A549 treated with dexamethasone at 1 μM for 4 hours (cell line): ENCODE results near the gene HAP1. TPM values are rescaled to one million over a fixed set of nuclear protein-coding genes. Genes with fewer than 3 reads are reported as not detected.

ENCODE experiments used
- total RNA-seq: library from RNA; stranded (reverse); fragments of 200-300 nt; extraction: Qiagen RNA extraction; gene quantifications from 5 replicates; pipeline ENCODE4 v1.2.3, GENCODE V29; 2022

HAP1 gene
- 0.85 to 2.0 TPM (median 1.2 TPM) in 5 replicates for total RNA-seq

GRCh38 chr17:41734139-41734948 lies at the start of gene HAP1:
Gene HAP1 (minus strand): TSS chr17:41734643. CDS start chr17:41734634, 9 bp downstream.

GRCh38 chr17:41711669-41712400 lies 22.6 kb downstream of the HAP1 start, which contains the start of gene GAST:
Gene GAST (plus strand): TSS chr17:41712331. CDS start chr17:41715437, 3,106 bp downstream.

GRCh38 chr17:41688641-41689496 lies 45.6 kb downstream of the HAP1 start, which contains the start of gene EIF1:
Gene EIF1 (plus strand): TSS chr17:41688885. CDS start chr17:41689039, 154 bp downstream.

Other genes starting within 250 kb of the HAP1 start
- gene KRT36, start 244.7 kb downstream of the HAP1 start, total RNA-seq: 0.06 TPM in 1 of 5 replicates, not detected in the others
- 0.11 to 0.51 TPM (median 0.18 TPM) in 5 replicates for gene KRT13, start 229.0 kb downstream of the HAP1 start, total RNA-seq
- gene KRT15, start 215.8 kb downstream of the HAP1 start, total RNA-seq: 2.3 to 4.1 TPM (median 2.9 TPM) in 5 replicates
- 38.1 to 58.6 TPM (median 50.5 TPM) in 5 replicates for gene KRT19, start 206.3 kb downstream of the HAP1 start, total RNA-seq
- not detected in 5 replicates for gene KRT9, start 162.6 kb downstream of the HAP1 start, total RNA-seq
- 0.05 to 0.14 TPM (median 0.11 TPM) in 4 of 5 replicates, not detected in the other for gene KRT14, start 147.7 kb downstream of the HAP1 start, total RNA-seq
- gene KRT16, start 121.9 kb downstream of the HAP1 start, total RNA-seq: 0.83 to 1.5 TPM (median 1.4 TPM) in 5 replicates
- gene KRT17, start 110.1 kb downstream of the HAP1 start, total RNA-seq: 0.63 to 1.8 TPM (median 0.79 TPM) in 5 replicates
- gene EIF1, start 45.8 kb downstream of the HAP1 start, total RNA-seq: 1,266 to 1,758 TPM (median 1,378 TPM) in 5 replicates
- gene GAST, start 22.3 kb downstream of the HAP1 start, total RNA-seq: 0.22 to 0.50 TPM in 2 of 5 replicates, not detected in the others
- gene JUP, start 52.1 kb upstream of the HAP1 start, total RNA-seq: 69.7 to 126 TPM (median 119 TPM) in 5 replicates
- 25.4 to 35.5 TPM (median 32.2 TPM) in 5 replicates for gene P3H4, start 77.3 kb upstream of the HAP1 start, total RNA-seq
- 72.0 to 114 TPM (median 103 TPM) in 5 replicates for gene FKBP10, start 78.4 kb upstream of the HAP1 start, total RNA-seq
- 101 to 122 TPM (median 114 TPM) in 5 replicates for gene NT5C3B, start 101.6 kb upstream of the HAP1 start, total RNA-seq
- 0.06 to 0.11 TPM (median 0.09 TPM) in 4 of 5 replicates, not detected in the other for gene KLHL10, start 103.2 kb upstream of the HAP1 start, total RNA-seq
- 2.5 to 5.9 TPM (median 5.1 TPM) in 5 replicates for gene KLHL11, start 130.8 kb upstream of the HAP1 start, total RNA-seq
- gene ACLY, start 184.3 kb upstream of the HAP1 start, total RNA-seq: 246 to 313 TPM (median 310 TPM) in 5 replicates
- 1.1 to 2.1 TPM (median 1.4 TPM) in 5 replicates for gene ODAD4, start 196.0 kb upstream of the HAP1 start, total RNA-seq
- gene CNP, start 232.2 kb upstream of the HAP1 start, total RNA-seq: 55.7 to 71.5 TPM (median 68.8 TPM) in 5 replicates